Liver (tissue), 9 donors: ENCODE measurements around the gene CUEDC1. TPM values are rescaled to one million over a fixed set of nuclear protein-coding genes. Genes with fewer than 3 reads are reported as not detected.

Source experiments
- DNase-seq: peaks from one replicate; pipeline ENCODE4 v3.0.0-alpha.2; 2017; ENCODE audit warnings: low spot score
- H3K27ac ChIP-seq, 2 donors: one replicate each; pipeline ENCODE4 v1.7.0; 2013; ENCODE audit warnings: inconsistent platforms in 2 of 2, low read length in 2 of 2, control low read depth in 1 of 2, low read depth in 1 of 2, mild to moderate bottlenecking in 1 of 2
- H3K27me3 ChIP-seq, 4 donors: one replicate each; pipeline versions ENCODE4 v1.6.1 to v1.7.0; 2013; ENCODE audit warnings: low read length in 3 of 4, inconsistent platforms in 1 of 4, mild to moderate bottlenecking in 1 of 4, moderate library complexity in 1 of 4; ENCODE audit not compliant: control insufficient read depth in 4 of 4, insufficient read depth in 4 of 4
- H3K36me3 ChIP-seq, 4 donors: one replicate each; pipeline versions ENCODE4 v1.6.1 to v1.7.0; 2013; ENCODE audit warnings: low read length in 3 of 4, mild to moderate bottlenecking in 3 of 4, low read depth in 1 of 4, moderate library complexity in 1 of 4; ENCODE audit not compliant: control insufficient read depth in 4 of 4, insufficient read depth in 3 of 4
- H3K4me1 ChIP-seq, 4 donors: one replicate each; pipeline versions ENCODE4 v1.6.1 to v1.7.0; 2013; ENCODE audit warnings: low read length in 3 of 4, mild to moderate bottlenecking in 3 of 4, moderate library complexity in 1 of 4; ENCODE audit not compliant: control insufficient read depth in 4 of 4, insufficient read depth in 4 of 4
- H3K4me3 ChIP-seq, 3 donors: one replicate each; pipeline versions ENCODE4 v1.6.1 to v1.7.0; 2013; ENCODE audit warnings: low read length in 3 of 3, control low read depth in 1 of 3, low read depth in 1 of 3, mild to moderate bottlenecking in 1 of 3
- H3K9ac ChIP-seq, 2 donors: one replicate each; pipeline ENCODE4 v1.7.0; 2013; ENCODE audit warnings: low read length in 2 of 2, mild to moderate bottlenecking in 2 of 2, moderate library complexity in 2 of 2, control low read depth in 1 of 2, low read depth in 1 of 2
- H3K9me3 ChIP-seq, 4 donors: one replicate each; pipeline versions ENCODE4 v1.6.1 to v1.7.0; 2013; ENCODE audit warnings: low read length in 3 of 4; ENCODE audit not compliant: control insufficient read depth in 4 of 4
- ATF3 ChIP-seq: IDR thresholded peaks from 2 replicates; pipeline ENCODE4 v1.6.1; 2016; ENCODE audit warnings: antibody characterized with exemption
- CTCF ChIP-seq: fragments of 150-350 bp; IDR thresholded peaks from 2 replicates; pipeline ENCODE4 v1.5.1; 2017; ENCODE audit warnings: improper control_type of control experiment, low read depth, low read length; ENCODE audit not compliant: missing input control
- EGR1 ChIP-seq, 2 donors: IDR thresholded peaks; 2 replicates each; pipeline ENCODE4 v1.6.1; 2016 to 2018; ENCODE audit warnings: antibody characterized with exemption in 2 of 2, low read depth in 2 of 2
- FOXA1 ChIP-seq: IDR thresholded peaks from 2 replicates; pipeline ENCODE4 v1.6.1; 2016; ENCODE audit warnings: antibody characterized with exemption
- FOXA2 ChIP-seq: IDR thresholded peaks from 2 replicates; pipeline ENCODE4 v1.6.1; 2016; ENCODE audit warnings: antibody characterized with exemption
- GABPA ChIP-seq, 2 donors: IDR thresholded peaks in 1 of 2; conservative IDR thresholded peaks in 1 of 2; 2 replicates each; pipeline ENCODE4 v1.6.1; 2016; ENCODE audit warnings: antibody characterized with exemption in 2 of 2, mild to moderate bottlenecking in 1 of 2, moderate library complexity in 1 of 2
- HNF4A ChIP-seq, 2 donors: conservative IDR thresholded peaks; 2 replicates each; pipeline ENCODE4 v1.6.1; 2016; ENCODE audit warnings: antibody characterized with exemption in 2 of 2, mild to moderate bottlenecking in 2 of 2
- HNF4G ChIP-seq: IDR thresholded peaks from 2 replicates; pipeline ENCODE4 v1.6.1; 2016; ENCODE audit warnings: antibody characterized with exemption
- JUND ChIP-seq, 2 donors: IDR thresholded peaks; 2 replicates each; pipeline ENCODE4 v1.6.1; 2016; ENCODE audit warnings: antibody characterized with exemption in 2 of 2
- MAX ChIP-seq: IDR thresholded peaks from 2 replicates; pipeline ENCODE4 v1.6.1; 2016; ENCODE audit warnings: antibody characterized with exemption
- RAD21 ChIP-seq, 2 donors: IDR thresholded peaks; 2 replicates each; pipeline ENCODE4 v1.6.1; 2016; ENCODE audit warnings: antibody characterized with exemption in 2 of 2, mild to moderate bottlenecking in 2 of 2
- REST ChIP-seq: IDR thresholded peaks from 2 replicates; pipeline ENCODE4 v1.6.1; 2016; ENCODE audit warnings: antibody characterized with exemption, mild to moderate bottlenecking
- RXRA ChIP-seq, 2 donors: IDR thresholded peaks; 2 replicates each; pipeline ENCODE4 v1.6.1; 2017 to 2018; ENCODE audit warnings: antibody characterized with exemption in 2 of 2, mild to moderate bottlenecking in 1 of 2
- SP1 ChIP-seq: IDR thresholded peaks from 2 replicates; pipeline ENCODE4 v1.6.1; 2018; ENCODE audit warnings: antibody characterized with exemption, mild to moderate bottlenecking
- TAF1 ChIP-seq: conservative IDR thresholded peaks from 2 replicates; pipeline ENCODE4 v1.6.1; 2016; ENCODE audit warnings: antibody characterized with exemption, mild to moderate bottlenecking
- YY1 ChIP-seq: IDR thresholded peaks from 2 replicates; pipeline ENCODE4 v1.6.1; 2016; ENCODE audit warnings: antibody characterized with exemption, mild to moderate bottlenecking
- ZBTB33 ChIP-seq: IDR thresholded peaks from 2 replicates; pipeline ENCODE4 v1.6.1; 2016; ENCODE audit warnings: antibody characterized with exemption
- WGBS: extraction: QIAGEN DNeasy Blood & Tissue Kit; methylation state at CpG from one replicate; pipeline ENCODE4 v1.1.7; 2013; 5-methylcytosine and 5-hydroxymethylcytosine counted together
- polyA plus RNA-seq, 2 donors: library from polyadenylated mRNA; stranded (reverse) in 1 of 2; unstranded in 1 of 2; fragments of 200-250 nt in 1 of 2; fragments of >200 nt in 1 of 2; fragmentation: Nextera tagmentation in 1 of 2; extraction: Ambion mirVana in 1 of 2; gene quantifications; one replicate each; pipeline versions ENCODE4 v1.2.1 to v1.2.3, GENCODE V29; 2013 to 2015
- total RNA-seq, 2 donors: library from RNA; depleted of rRNA; stranded (reverse); fragments of >200 nt; gene quantifications; one replicate each; pipeline ENCODE4 v1.2.3, GENCODE V29; 2014
- donor health status: healthy.
- donor health status: healthy.
- donor health status: healthy.
- donor health status: healthy.
- donor health status: healthy.

The CUEDC1 gene
- total and polyA plus RNA-seq, 4 donors: 2.6 to 4.9 (median 3.4) TPM

- H3K27ac ChIP-seq: no peak overlapping the region
- 86% methylated on average over 5 of the region's 5 CpGs for WGBS
These were observed 40.7 kb downstream of the CUEDC1 start for GRCh38 chr17:57914273-57915142.

More at GRCh38 chr17:57914273-57915142, 40.7 kb downstream of the CUEDC1 start:
- H3K4me1 ChIP-seq: peaks cover 0 to 6% (median 5%) of the 10 kb centered on the region in 4 donors
- no peaks in the 10 kb centered on the region for H3K27me3 ChIP-seq
- TF ChIP-seq TAF1 (no peak), HNF4G (no peak), MAX (no peak), CTCF (no peak), RXRA (IDR thresholded peaks at IDR 0.05) (no peak), SP1 (no peak), EGR1 (IDR thresholded peaks at IDR 0.05; ENCODE audit: low read depth in 2 of 2) (no peak), HNF4A (conservative IDR thresholded peaks at IDR 0.05) (no peak), ZBTB33 (no peak), RAD21 (IDR thresholded peaks at IDR 0.05) (no peak), FOXA2 (no peak), FOXA1 (no peak), YY1 (no peak), GABPA (IDR thresholded peaks at IDR 0.05 in 1 of 2, conservative IDR thresholded peaks at IDR 0.05 in 1 of 2) (no peak), REST (no peak), JUND (IDR thresholded peaks at IDR 0.05) (no peak), ATF3 (no peak)
- H3K4me3 ChIP-seq: no peak overlapping the region
- no peak for DNase-seq
- H3K9me3 ChIP-seq: no peaks in the 10 kb centered on the region
- no peaks in the 10 kb centered on the region for H3K36me3 ChIP-seq
- no peak overlapping the region for H3K9ac ChIP-seq
